Activated T-helper 2 cell treated with anti-CD3 and anti-CD28 coated beads, Interferon-gamma antibody, Interleukin-2, Interleukin-4, amounts not matched to agents 10 μg/mL and 5 μg/mL and 100 μg/mL, durations not matched to agents 14 hours and 24 hours and 36 hours (primary cell): ENCODE measurements around the gene UGT1A1. TPM values are rescaled to one million over a fixed set of nuclear protein-coding genes. Genes with fewer than 3 reads are reported as not detected.

Source experiments
- DNase-seq: peaks from one replicate; pipeline ENCODE4 v3.0.0; 2021; ENCODE audit warnings: low spot score
- H3K27ac Mint-ChIP-seq: one replicate; pipeline ENCODE4 v1.8.0; 2021; ENCODE audit warnings: mixed read lengths
- H3K27me3 Mint-ChIP-seq: one replicate; pipeline ENCODE4 v1.8.0; 2021; ENCODE audit warnings: low read depth, mixed read lengths
- H3K36me3 Mint-ChIP-seq: one replicate; pipeline ENCODE4 v1.8.0; 2021; ENCODE audit warnings: low read depth, mixed read lengths
- H3K4me1 Mint-ChIP-seq: one replicate; pipeline ENCODE4 v1.8.0; 2021; ENCODE audit warnings: low read depth, mixed read lengths
- H3K4me3 Mint-ChIP-seq: one replicate; pipeline ENCODE4 v1.8.0; 2021; ENCODE audit warnings: low read depth, mild to moderate bottlenecking, moderate library complexity, mixed read lengths
- H3K9me3 Mint-ChIP-seq: one replicate; pipeline ENCODE4 v1.8.0; 2021; ENCODE audit warnings: mixed read lengths
- intact Hi-C: fragments of 100-400 bp; cut with micrococcal nuclease; formaldehyde crosslinking; loops from one replicate; pipeline ENCODE4 v1.15.1; 2023
- total RNA-seq: library from RNA; stranded (reverse); gene quantifications from 2 replicates; pipeline ENCODE4 v1.2.3, GENCODE V29; 2022

The UGT1A1 gene
- total RNA-seq, 1 donor from 2014 or later, result not detected

GRCh38 chr2:233817995-233818638, 58.0 kb downstream of the UGT1A1 start:
- Mint-ChIP-seq H3K4me1 (no peaks in the 10 kb centered on the region), H3K27me3 (peaks cover 11% of the 10 kb centered on the region), H3K36me3 (no peaks in the 10 kb centered on the region), H3K4me3 (no peak overlapping the region), H3K9me3 (no peaks in the 10 kb centered on the region), H3K27ac (no peak overlapping the region)
- intact Hi-C loops, result no loop called here
- no peak for DNase-seq

GRCh38 chr2:233818639-233819621, 58.9 kb downstream of the UGT1A1 start:
- Mint-ChIP-seq H3K4me1 (no peaks in the 10 kb centered on the region), H3K4me3 (no peak overlapping the region), H3K36me3 (no peaks in the 10 kb centered on the region), H3K27ac (no peak overlapping the region), H3K27me3 (peaks cover 8% of the 10 kb centered on the region), H3K9me3 (no peaks in the 10 kb centered on the region)
- no peak for DNase-seq
- intact Hi-C loops, result no loop called here

GRCh38 chr2:233819884-233820773, 60.1 kb downstream of the UGT1A1 start:
- DNase-seq, result no peak
- intact Hi-C loops, result no loop called here
- no peak overlapping the region for H3K27ac Mint-ChIP-seq
- no peak overlapping the region for H3K4me3 Mint-ChIP-seq
- no peaks in the 10 kb centered on the region for H3K9me3 Mint-ChIP-seq
- H3K27me3 Mint-ChIP-seq, result peaks cover 4% of the 10 kb centered on the region
- H3K36me3 Mint-ChIP-seq, result no peaks in the 10 kb centered on the region
- no peaks in the 10 kb centered on the region for H3K4me1 Mint-ChIP-seq

DNA sequence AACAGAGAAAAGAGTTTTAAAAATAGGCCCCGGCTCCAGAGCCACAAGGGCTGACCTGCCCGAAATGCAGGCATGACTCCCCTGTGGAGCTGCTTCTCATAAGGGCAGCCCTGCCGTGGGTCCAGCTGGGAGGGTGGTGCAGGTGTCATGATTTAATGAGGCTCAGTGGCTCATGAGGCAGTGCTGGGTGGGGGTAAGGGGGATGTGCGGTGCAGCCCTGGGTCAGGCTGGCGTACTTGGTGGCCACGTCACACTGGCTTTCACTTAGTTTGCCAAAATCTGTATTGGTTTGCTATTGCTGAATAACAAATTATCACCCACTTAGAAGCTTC, 60.7 kb downstream of the UGT1A1 start:
- no peak overlapping the region for H3K27ac Mint-ChIP-seq
- peaks cover 4% of the 10 kb centered on the region for H3K27me3 Mint-ChIP-seq
- H3K4me1 Mint-ChIP-seq, result no peaks in the 10 kb centered on the region
- intact Hi-C loops, result no loop called here
- no peak overlapping the region for H3K4me3 Mint-ChIP-seq
- DNase-seq, result no peak
- no peaks in the 10 kb centered on the region for H3K9me3 Mint-ChIP-seq
- H3K36me3 Mint-ChIP-seq, result no peaks in the 10 kb centered on the region

DNA sequence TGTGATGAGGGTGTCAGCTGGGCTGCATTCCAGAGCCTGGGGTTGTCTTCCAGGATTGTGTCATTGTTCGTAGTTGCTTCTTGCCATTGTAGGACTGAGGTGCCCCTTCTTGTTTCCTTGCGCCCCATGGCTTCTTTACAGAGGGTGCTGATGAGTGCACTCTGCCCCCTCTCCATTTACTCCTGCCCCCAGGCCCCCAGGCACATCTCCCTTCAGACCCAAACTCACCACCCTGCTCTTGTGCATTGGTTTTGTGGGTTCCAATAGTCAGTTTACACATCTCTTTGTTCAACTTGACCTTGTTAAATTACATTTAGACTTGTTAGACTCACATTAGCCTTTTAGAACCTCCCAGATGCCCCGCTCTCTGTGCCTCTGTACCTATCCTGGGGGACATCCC, 61.1 kb downstream of the UGT1A1 start:
- no peak overlapping the region for H3K27ac Mint-ChIP-seq
- no peaks in the 10 kb centered on the region for H3K36me3 Mint-ChIP-seq
- no peak for DNase-seq
- H3K4me1 Mint-ChIP-seq, result no peaks in the 10 kb centered on the region
- intact Hi-C loops, result no loop called here
- no peaks in the 10 kb centered on the region for H3K9me3 Mint-ChIP-seq
- peaks cover 4% of the 10 kb centered on the region for H3K27me3 Mint-ChIP-seq
- H3K4me3 Mint-ChIP-seq, result no peak overlapping the region

DNA sequence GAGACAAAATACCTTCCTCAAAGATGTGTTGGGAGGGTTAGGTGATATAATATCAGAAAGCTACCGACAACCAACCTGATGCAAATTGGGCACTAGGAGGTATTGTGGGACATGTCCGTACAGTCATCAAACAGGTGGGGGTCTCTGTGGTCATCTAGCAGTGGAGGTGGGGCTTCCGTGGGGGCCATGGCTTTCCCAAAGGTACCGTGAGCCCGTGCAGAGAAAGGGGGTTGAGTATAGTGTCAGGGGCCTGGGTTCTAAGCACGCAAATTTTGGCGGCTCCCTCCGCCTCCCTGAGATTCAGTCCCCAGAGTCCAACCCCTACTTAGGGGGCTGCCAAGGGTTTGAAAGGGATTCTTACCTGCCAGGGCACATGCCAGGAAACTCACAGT, 61.6 kb downstream of the UGT1A1 start:
- Mint-ChIP-seq H3K4me1 (no peaks in the 10 kb centered on the region), H3K4me3 (no peak overlapping the region), H3K36me3 (no peaks in the 10 kb centered on the region), H3K27me3 (peaks cover 4% of the 10 kb centered on the region), H3K27ac (no peak overlapping the region), H3K9me3 (no peaks in the 10 kb centered on the region)
- DNase-seq, result no peak
- intact Hi-C loops, result no loop called here

- H3K27me3 Mint-ChIP-seq, result peaks cover 4% of the 10 kb centered on the region
- intact Hi-C loops, result no loop called here
- no peak overlapping the region for H3K27ac Mint-ChIP-seq
- DNase-seq, result no peak
- H3K9me3 Mint-ChIP-seq, result no peaks in the 10 kb centered on the region
- no peaks in the 10 kb centered on the region for H3K36me3 Mint-ChIP-seq
- H3K4me1 Mint-ChIP-seq, result no peaks in the 10 kb centered on the region
- no peak overlapping the region for H3K4me3 Mint-ChIP-seq
These were observed 62.2 kb downstream of the UGT1A1 start for GRCh38 chr2:233822101-233822771.

Other genes with a start within 250 kb of the UGT1A1 start
- gene USP40, start 193.5 kb upstream of the UGT1A1 start, total RNA-seq, result 9.5 and 11.0 TPM in 2 replicates
- gene UGT1A8, start 142.6 kb upstream of the UGT1A1 start, total RNA-seq, result not detected in 2 replicates
- gene UGT1A10, start 123.8 kb upstream of the UGT1A1 start, total RNA-seq, result not detected in 2 replicates
- not detected in 2 replicates for gene UGT1A9, start 88.4 kb upstream of the UGT1A1 start, total RNA-seq
- gene UGT1A7, start 78.4 kb upstream of the UGT1A1 start, total RNA-seq, result not detected in 2 replicates
- not detected in 2 replicates for gene UGT1A6, start 67.4 kb upstream of the UGT1A1 start, total RNA-seq
- gene UGT1A5, start 47.4 kb upstream of the UGT1A1 start, total RNA-seq, result not detected in 2 replicates
- gene UGT1A4, start 41.5 kb upstream of the UGT1A1 start, total RNA-seq, result not detected in 2 replicates
- gene UGT1A3, start 31.2 kb upstream of the UGT1A1 start, total RNA-seq, result not detected in 2 replicates
- gene MROH2A, start 18.1 kb downstream of the UGT1A1 start, total RNA-seq, result not detected in 2 replicates
- 50.5 and 52.4 TPM in 2 replicates for gene HJURP, start 94.3 kb downstream of the UGT1A1 start, total RNA-seq
- gene TRPM8, start 157.1 kb downstream of the UGT1A1 start, total RNA-seq, result not detected in 2 replicates